ENCODE data around the gene TMPRSS5.

Gene TMPRSS5

DNA sequence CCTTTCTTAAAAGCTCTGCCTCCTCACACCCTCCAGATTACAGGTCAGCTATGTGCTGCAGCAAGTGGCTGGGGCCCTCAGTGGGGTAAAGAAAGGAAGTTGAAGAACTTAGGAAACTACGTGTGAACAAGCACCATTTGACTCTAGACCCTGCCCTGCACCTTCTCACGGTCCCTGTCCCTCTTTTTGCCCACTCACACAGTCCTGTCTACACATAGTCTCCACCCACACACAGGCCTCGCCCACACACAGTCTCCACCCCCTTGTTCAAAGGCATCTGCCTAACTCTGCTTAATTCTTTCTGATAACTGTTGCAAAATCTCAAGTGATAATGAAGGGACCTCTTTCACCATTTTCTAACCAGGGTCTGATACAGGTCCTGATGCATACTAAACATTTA, 59.0 kb downstream of the TMPRSS5 start:
- WGBS, 2 experiments (ENCODE audit: insufficient coverage in 2 of 2) = 81% methylated on average over 3 of the region's 3 CpGs; no CpG with 5 or more reads in 1 of the 2 experiments
- Histone ChIP-seq H3K9me3 (ENCODE audit: control insufficient read depth, low read length) (peaks cover 6% of the 10 kb centered on the region), H3K27ac (ENCODE audit: low read depth, low read length, severe bottlenecking) (no peak overlapping the region), H3K4me1 (ENCODE audit: control insufficient read depth, insufficient read depth, low read length, poor library complexity, severe bottlenecking) (no peaks in the 10 kb centered on the region), H3K4me3 (ENCODE audit: extremely low read depth, insufficient read depth, low read length, poor library complexity, severe bottlenecking) (no peak overlapping the region), H3K36me3 (ENCODE audit: control insufficient read depth, insufficient read depth, low read length) (no peaks in the 10 kb centered on the region)

DNA sequence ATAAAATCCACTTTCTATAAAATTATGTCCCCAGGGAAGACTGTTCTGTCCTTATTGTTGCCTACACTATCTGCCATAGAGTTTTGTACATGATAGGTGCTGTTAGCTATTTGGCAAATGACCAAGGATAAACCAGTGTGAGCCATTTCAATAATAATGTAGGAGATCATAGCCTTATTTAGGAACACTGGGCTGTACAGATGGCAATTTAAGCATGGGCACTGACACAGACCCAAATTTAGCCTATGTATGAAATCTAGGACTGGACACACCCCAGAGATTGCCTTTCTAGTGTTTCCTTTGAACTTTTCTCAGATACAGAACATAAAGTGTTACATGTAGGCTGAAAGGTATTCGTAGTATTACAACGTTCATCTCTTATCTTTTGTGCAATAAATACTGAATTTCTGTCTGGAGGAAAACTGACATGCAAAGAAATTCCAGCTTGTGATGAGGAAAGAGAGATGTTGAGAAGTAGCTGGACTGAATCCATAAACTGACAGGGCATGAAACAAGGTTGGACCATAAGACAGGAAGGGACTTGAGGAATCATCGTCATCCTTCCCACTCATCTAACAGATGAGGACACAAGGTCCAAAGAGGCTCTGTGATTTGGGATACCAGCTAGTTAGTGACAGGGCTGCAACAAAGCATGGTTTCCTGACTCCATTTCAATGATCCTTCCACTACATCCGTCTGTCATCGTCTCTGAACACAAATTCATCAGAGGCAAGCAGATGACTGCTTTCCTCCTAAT, 60.3 kb downstream of the TMPRSS5 start:
- WGBS, 2 experiments (ENCODE audit: insufficient coverage in 2 of 2) = 92 to 94% methylated on average over 2 to 5 of the region's 5 CpGs
- H3K4me3 ChIP-seq (ENCODE audit: extremely low read depth, insufficient read depth, low read length, poor library complexity, severe bottlenecking) = no peak overlapping the region
- H3K9me3 ChIP-seq (ENCODE audit: control insufficient read depth, low read length) = peaks cover 6% of the 10 kb centered on the region
- H3K27ac ChIP-seq (ENCODE audit: low read depth, low read length, severe bottlenecking) = no peak overlapping the region
- H3K36me3 ChIP-seq (ENCODE audit: control insufficient read depth, insufficient read depth, low read length) = no peaks in the 10 kb centered on the region
- no peaks in the 10 kb centered on the region for H3K4me1 ChIP-seq (ENCODE audit: control insufficient read depth, insufficient read depth, low read length, poor library complexity, severe bottlenecking)

DNA sequence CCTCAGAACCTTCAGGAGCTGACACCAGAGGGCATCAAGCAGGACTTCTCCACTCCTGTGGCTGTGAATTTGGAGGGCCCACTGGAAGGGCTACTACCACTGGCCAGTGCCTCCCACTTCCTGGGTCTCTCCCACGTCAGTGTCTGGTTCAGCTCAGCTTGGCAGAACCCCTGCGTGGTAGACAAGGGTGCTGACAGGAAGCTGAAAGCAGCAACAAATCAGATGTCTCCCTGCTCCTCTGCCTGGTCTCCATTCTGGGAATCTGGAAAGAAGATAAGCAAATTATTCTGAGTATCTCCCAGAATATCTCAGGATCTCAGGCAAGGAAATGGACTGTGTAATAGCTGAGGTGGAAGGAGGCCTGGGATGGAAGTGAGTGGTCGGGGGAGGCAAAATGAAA, 61.5 kb downstream of the TMPRSS5 start:
- Histone ChIP-seq H3K9me3 (ENCODE audit: control insufficient read depth, low read length) (peaks cover 2% of the 10 kb centered on the region), H3K27ac (ENCODE audit: low read depth, low read length, severe bottlenecking) (no peak overlapping the region), H3K4me1 (ENCODE audit: control insufficient read depth, insufficient read depth, low read length, poor library complexity, severe bottlenecking) (no peaks in the 10 kb centered on the region), H3K4me3 (ENCODE audit: extremely low read depth, insufficient read depth, low read length, poor library complexity, severe bottlenecking) (no peak overlapping the region), H3K36me3 (ENCODE audit: control insufficient read depth, insufficient read depth, low read length) (no peaks in the 10 kb centered on the region)
- WGBS, 2 experiments (ENCODE audit: insufficient coverage in 2 of 2) = 57 to 81% methylated on average over 1 to 2 of the region's 3 CpGs

DNA sequence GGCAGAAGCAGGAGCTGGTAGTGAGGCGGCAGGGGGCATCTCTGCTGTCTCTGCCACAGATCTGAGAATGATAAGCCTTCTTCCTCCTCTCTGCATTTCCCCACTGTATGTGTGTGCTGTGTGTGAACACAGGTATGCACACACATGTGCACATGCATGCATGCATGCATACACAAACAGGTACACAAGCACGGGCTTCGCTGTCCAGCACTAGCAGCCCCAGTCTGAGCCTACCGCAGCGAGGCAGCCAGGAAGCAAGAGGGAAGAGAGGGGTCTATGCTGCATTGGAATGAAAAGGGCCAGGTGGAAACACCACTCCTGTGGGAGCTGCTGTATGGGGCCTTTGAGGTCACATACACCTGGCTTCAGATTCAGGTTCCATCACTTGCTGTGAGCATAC, 62.4 kb downstream of the TMPRSS5 start:
- 74 to 100% methylated on average over 2 to 4 of the region's 5 CpGs for WGBS, 2 experiments (ENCODE audit: insufficient coverage in 2 of 2)
- no peak overlapping the region for H3K27ac ChIP-seq (ENCODE audit: low read depth, low read length, severe bottlenecking)

DNA sequence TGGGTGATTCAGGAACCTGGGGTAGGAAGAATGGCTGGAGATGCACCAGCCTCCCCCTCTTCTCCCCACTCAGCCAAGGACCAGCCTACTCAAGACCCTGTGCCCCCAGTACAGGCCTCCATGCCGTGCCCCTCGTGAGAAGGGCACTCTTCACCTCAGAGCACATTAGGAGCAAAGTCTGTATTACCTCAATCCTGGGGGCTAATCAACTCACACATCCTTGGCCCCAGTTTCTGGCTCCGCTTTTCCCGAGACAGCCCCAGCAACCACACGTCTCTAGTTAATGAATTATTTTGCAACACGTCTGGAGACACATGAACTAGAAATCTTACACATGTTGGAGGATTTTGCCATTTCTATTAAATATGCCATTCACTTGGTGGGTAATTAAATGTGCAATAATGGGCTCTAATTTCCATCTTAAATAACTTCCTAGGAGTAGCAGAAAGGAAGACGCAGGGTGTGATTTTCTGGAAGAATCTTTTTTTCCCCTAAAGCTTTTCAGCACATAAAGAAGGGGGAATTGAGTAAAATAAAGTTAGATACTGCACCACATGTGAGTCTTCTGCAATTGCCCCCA, 63.0 kb downstream of the TMPRSS5 start:
- Histone ChIP-seq H3K9me3 (ENCODE audit: control insufficient read depth, low read length) (no peaks in the 10 kb centered on the region), H3K36me3 (ENCODE audit: control insufficient read depth, insufficient read depth, low read length) (no peaks in the 10 kb centered on the region), H3K4me3 (ENCODE audit: extremely low read depth, insufficient read depth, low read length, poor library complexity, severe bottlenecking) (no peak overlapping the region), H3K27ac (ENCODE audit: low read depth, low read length, severe bottlenecking) (no peak overlapping the region), H3K4me1 (ENCODE audit: control insufficient read depth, insufficient read depth, low read length, poor library complexity, severe bottlenecking) (no peaks in the 10 kb centered on the region)
- 74 to 92% methylated on average over 2 to 4 of the region's 7 CpGs for WGBS, 2 experiments (ENCODE audit: insufficient coverage in 2 of 2)

More for the DNA sequence above, 62.4 kb downstream of the TMPRSS5 start:
- H3K4me3 ChIP-seq (ENCODE audit: extremely low read depth, insufficient read depth, low read length, poor library complexity, severe bottlenecking) = no peak overlapping the region
- H3K4me1 ChIP-seq (ENCODE audit: control insufficient read depth, insufficient read depth, low read length, poor library complexity, severe bottlenecking) = no peaks in the 10 kb centered on the region
- no peaks in the 10 kb centered on the region for H3K9me3 ChIP-seq (ENCODE audit: control insufficient read depth, low read length)
- no peaks in the 10 kb centered on the region for H3K36me3 ChIP-seq (ENCODE audit: control insufficient read depth, insufficient read depth, low read length)

DNA sequence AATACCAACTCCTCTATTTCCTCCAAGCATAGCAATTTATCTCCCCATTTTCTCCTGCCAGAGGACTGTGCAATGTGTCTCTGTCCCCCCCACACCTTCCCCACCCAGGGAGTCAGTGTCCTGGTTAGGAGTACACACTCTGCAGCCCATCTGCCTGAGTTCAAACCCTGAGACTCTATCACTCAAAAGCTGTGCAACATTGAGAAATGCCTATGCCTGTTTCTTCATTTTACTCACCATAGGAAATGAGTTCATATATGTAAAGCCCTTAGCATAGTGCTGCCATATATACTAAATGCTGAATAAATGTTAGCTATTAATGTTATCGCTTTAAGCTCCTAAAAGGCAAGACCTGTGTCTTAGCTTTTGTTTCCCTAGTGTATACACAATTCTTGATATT, 64.0 kb downstream of the TMPRSS5 start:
- no peaks in the 10 kb centered on the region for H3K9me3 ChIP-seq (ENCODE audit: control insufficient read depth, low read length)
- H3K4me3 ChIP-seq (ENCODE audit: extremely low read depth, insufficient read depth, low read length, poor library complexity, severe bottlenecking) = no peak overlapping the region
- no peak overlapping the region for H3K27ac ChIP-seq (ENCODE audit: low read depth, low read length, severe bottlenecking)
- WGBS, 2 experiments (ENCODE audit: insufficient coverage in 2 of 2) = no CpG with 5 or more reads among the region's 1 CpG
- H3K4me1 ChIP-seq (ENCODE audit: control insufficient read depth, insufficient read depth, low read length, poor library complexity, severe bottlenecking) = no peaks in the 10 kb centered on the region
- no peaks in the 10 kb centered on the region for H3K36me3 ChIP-seq (ENCODE audit: control insufficient read depth, insufficient read depth, low read length)

DNA sequence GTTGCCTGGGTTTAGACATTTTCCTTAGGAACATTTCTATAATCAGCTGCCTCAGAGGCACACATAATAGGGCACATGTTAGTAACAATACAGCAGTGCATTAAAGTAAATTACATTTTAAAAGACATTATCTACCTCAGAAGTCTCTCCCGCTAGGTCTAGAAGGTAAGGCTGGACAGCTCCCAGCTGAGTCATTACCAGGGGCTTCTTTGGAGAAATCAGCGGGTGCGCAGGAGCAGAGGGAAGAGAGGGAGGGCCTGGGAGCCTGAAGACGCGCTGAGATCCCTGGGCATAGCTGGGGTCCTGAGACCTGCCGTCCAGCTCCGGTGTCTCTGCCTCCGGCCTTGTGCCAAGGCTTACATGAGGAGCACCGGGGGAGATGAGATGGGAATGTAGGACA, 67.7 kb downstream of the TMPRSS5 start:
- Histone ChIP-seq H3K4me3 (ENCODE audit: extremely low read depth, insufficient read depth, low read length, poor library complexity, severe bottlenecking) (no peak overlapping the region), H3K36me3 (ENCODE audit: control insufficient read depth, insufficient read depth, low read length) (no peaks in the 10 kb centered on the region), H3K4me1 (ENCODE audit: control insufficient read depth, insufficient read depth, low read length, poor library complexity, severe bottlenecking) (no peaks in the 10 kb centered on the region), H3K27ac (ENCODE audit: low read depth, low read length, severe bottlenecking) (no peak overlapping the region), H3K9me3 (ENCODE audit: control insufficient read depth, low read length) (no peaks in the 10 kb centered on the region)
- WGBS, 2 experiments (ENCODE audit: insufficient coverage in 2 of 2) = 92% methylated on average over 8 to 9 of the region's 9 CpGs

DNA sequence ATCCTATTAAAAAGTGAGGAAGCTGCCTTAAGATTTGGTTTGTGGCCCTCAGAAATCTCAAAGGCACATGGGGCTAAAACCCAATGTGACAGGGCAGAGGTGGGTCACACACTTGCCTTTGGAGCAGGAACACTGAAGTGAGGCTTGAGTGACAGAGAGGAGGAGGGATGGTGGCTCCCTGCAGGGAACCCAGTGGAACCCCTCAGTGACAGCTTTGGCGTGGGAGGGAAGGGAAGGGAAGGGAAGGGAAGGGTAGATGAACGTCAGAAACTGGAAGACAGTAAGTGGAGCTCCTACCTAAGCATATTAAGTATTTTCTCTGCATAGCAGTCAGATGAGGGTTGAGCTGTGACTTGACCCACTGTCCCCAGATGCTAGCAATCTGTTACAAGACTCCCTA, 68.5 kb downstream of the TMPRSS5 start:
- Histone ChIP-seq H3K4me3 (ENCODE audit: extremely low read depth, insufficient read depth, low read length, poor library complexity, severe bottlenecking) (no peak overlapping the region), H3K4me1 (ENCODE audit: control insufficient read depth, insufficient read depth, low read length, poor library complexity, severe bottlenecking) (no peaks in the 10 kb centered on the region)
- WGBS, 2 experiments (ENCODE audit: insufficient coverage in 2 of 2) = 20 to 61% methylated on average over 1 to 2 of the region's 2 CpGs

More for the DNA sequence above, 68.5 kb downstream of the TMPRSS5 start:
- Histone ChIP-seq H3K27ac (ENCODE audit: low read depth, low read length, severe bottlenecking) (no peak overlapping the region), H3K9me3 (ENCODE audit: control insufficient read depth, low read length) (no peaks in the 10 kb centered on the region), H3K36me3 (ENCODE audit: control insufficient read depth, insufficient read depth, low read length) (no peaks in the 10 kb centered on the region)
